GM23338 (cell line): ENCODE results near the gene TMEM107. TPM values are rescaled to one million over a fixed set of nuclear protein-coding genes. Genes with fewer than 3 reads are reported as not detected.

Experiments
- ATAC-seq: fragments of 200-7000 bp; cut with Tn5 transposase; 3 replicates; pipeline ENCODE4 v1.9.1; 2020
- DNase-seq: peaks from one replicate; pipeline ENCODE4 v3.0.0-alpha.2; 2015; ENCODE audit warnings: low spot score
- H2AFZ ChIP-seq: fragments of 200-600 bp; sonication (generic); 2 replicates; pipeline ENCODE4 v1.8.0; 2016; ENCODE audit warnings: antibody characterized with exemption, mild to moderate bottlenecking, moderate library complexity
- H3F3A ChIP-seq: fragments of 200-600 bp; sonication (generic); replicated peaks from 2 replicates; pipeline ENCODE4 v1.8.0; 2017; ENCODE audit warnings: antibody characterized with exemption, mixed run types, low read depth
- H3K27ac ChIP-seq: fragments of 200-600 bp; sonication (generic); 2 replicates; pipeline ENCODE4 v1.6.1; 2016; ENCODE audit warnings: low read depth
- H3K27me3 ChIP-seq: fragments of 200-600 bp; sonication (generic); 2 replicates; pipeline ENCODE4 v1.8.0; 2016; ENCODE audit warnings: mild to moderate bottlenecking, mixed run types, moderate library complexity; ENCODE audit not compliant: insufficient read depth
- H3K36me3 ChIP-seq: fragments of 200-600 bp; sonication (generic); 2 replicates; pipeline ENCODE4 v1.8.0; 2016; ENCODE audit warnings: mild to moderate bottlenecking; ENCODE audit not compliant: insufficient read depth
- H3K4me1 ChIP-seq: fragments of 200-600 bp; sonication (generic); 2 replicates; pipeline ENCODE4 v1.8.0; 2016; ENCODE audit warnings: mild to moderate bottlenecking, moderate library complexity; ENCODE audit not compliant: insufficient read depth
- H3K4me2 ChIP-seq: fragments of 200-600 bp; sonication (generic); 2 replicates; pipeline ENCODE4 v1.7.1; 2017; ENCODE audit warnings: mixed run types
- H3K4me3 ChIP-seq: fragments of 200-600 bp; sonication (generic); 2 replicates; pipeline ENCODE4 v1.6.1; 2016; ENCODE audit warnings: mixed run types
- H3K79me2 ChIP-seq: fragments of 200-600 bp; sonication (generic); replicated peaks from 2 replicates; pipeline ENCODE4 v1.8.0; 2017; ENCODE audit warnings: mild to moderate bottlenecking; ENCODE audit not compliant: insufficient read depth
- H3K9me2 ChIP-seq: fragments of 200-600 bp; sonication (generic); 2 replicates; pipeline ENCODE4 v1.8.0; 2017; ENCODE audit not compliant: insufficient read depth
- H4K20me1 ChIP-seq: fragments of 200-600 bp; sonication (generic); replicated peaks from 2 replicates; pipeline ENCODE4 v1.8.0; 2017; ENCODE audit warnings: mild to moderate bottlenecking; ENCODE audit not compliant: insufficient read depth
- H3K27ac Mint-ChIP-seq: 2 replicates; pipeline ENCODE4 v1.8.0; 2020; ENCODE audit warnings: inconsistent platforms, mild to moderate bottlenecking, moderate library complexity, mixed read lengths
- H3K27me3 Mint-ChIP-seq: 3 replicates; pipeline ENCODE4 v1.8.0; 2022; ENCODE audit warnings: low read depth, mild to moderate bottlenecking, moderate library complexity, mixed read lengths, inconsistent platforms; ENCODE audit not compliant: insufficient read depth, poor library complexity
- H3K36me3 Mint-ChIP-seq: 3 replicates; pipeline ENCODE4 v1.8.0; 2021; ENCODE audit warnings: low read depth, mild to moderate bottlenecking, inconsistent platforms, moderate library complexity, mixed read lengths
- H3K4me1 Mint-ChIP-seq: 3 replicates; pipeline ENCODE4 v1.8.0; 2020; ENCODE audit warnings: mild to moderate bottlenecking, inconsistent platforms, mixed read lengths
- H3K4me3 Mint-ChIP-seq: 3 replicates; pipeline ENCODE4 v1.8.0; 2021; ENCODE audit warnings: moderate library complexity, mild to moderate bottlenecking, inconsistent platforms, mixed read lengths
- H3K9me3 Mint-ChIP-seq: 3 replicates; pipeline ENCODE4 v1.8.0; 2020; ENCODE audit warnings: moderate library complexity, mild to moderate bottlenecking, inconsistent platforms, mixed read lengths
- CREB1 ChIP-seq: fragments of 250-450 bp; sonication (Bioruptor Pico); IDR thresholded peaks from 2 replicates; pipeline ENCODE4 v1.5.0; 2020; ENCODE audit warnings: low read depth, mild to moderate bottlenecking, moderate library complexity
- CTCF ChIP-seq, 2 experiments: fragments of 200-600 bp in 1 of 2; sonication (generic) in 1 of 2; conservative IDR thresholded peaks; 2 replicates each; pipeline versions ENCODE4 v1.5.1 to v1.6.1; 2016 to 2017; ENCODE audit warnings: antibody characterized with exemption in 2 of 2, low read depth in 2 of 2, mild to moderate bottlenecking in 2 of 2, moderate library complexity in 1 of 2
- ETS1 ChIP-seq: IDR thresholded peaks from 2 replicates; pipeline ENCODE4 v1.6.1; 2016; ENCODE audit warnings: antibody characterized with exemption
- EZH2phosphoT487 ChIP-seq: fragments of 200-600 bp; sonication (generic); IDR thresholded peaks from one replicate; pipeline ENCODE4 v1.8.1; 2018; ENCODE audit warnings: antibody characterized with exemption; ENCODE audit not compliant: unreplicated experiment
- NANOG ChIP-seq: IDR thresholded peaks from 2 replicates; pipeline ENCODE4 v1.6.1; 2016; ENCODE audit warnings: antibody characterized with exemption, borderline replicate concordance
- ZNF114 ChIP-seq: fragments of 250-450 bp; sonication (Bioruptor Pico); IDR thresholded peaks from 2 replicates; pipeline ENCODE4 v1.5.0; 2020; ENCODE audit warnings: mild to moderate bottlenecking, moderate library complexity
- polyA plus RNA-seq: library from polyadenylated mRNA; unstranded; fragments of >200 nt; fragmentation: Nextera tagmentation; extraction: Ambion mirVana; gene quantifications from 2 replicates; pipeline ENCODE4 v1.2.1, GENCODE V29; 2016
- total RNA-seq: library from RNA; depleted of rRNA; stranded (reverse); fragments of >200 nt; shearing (Covaris generic); gene quantifications from 2 replicates; pipeline ENCODE4 v1.2.3, GENCODE V29; 2014

The TMEM107 gene
- total and polyA plus RNA-seq, 2 experiments from 2014 or later, result 10.8 to 20.4 TPM

- no peaks in the 10 kb centered on the region; the same call in 2 of the 3 replicates for H3K9me3 Mint-ChIP-seq
- peak; percentile 0; the same call in 1 of the 3 replicates for ATAC-seq
- H3K36me3 Mint-ChIP-seq, result peaks cover 24% of the 10 kb centered on the region
- Histone ChIP-seq H3F3A (peaks cover 38% of the 10 kb centered on the region; the same call in 1 of the 2 replicates), H3K27ac (no peak overlapping the region), H3K36me3 (no peaks in the 10 kb centered on the region), H3K4me3 (peak overlapping the region; percentile 97), H3K4me1 (peaks cover 30% of the 10 kb centered on the region), H3K27me3 (no peaks in the 10 kb centered on the region), H2AFZ (peak overlapping the region; percentile 23; the same call in 1 of the 2 replicates), H4K20me1 (no peaks in the 10 kb centered on the region; the same call in 1 of the 2 replicates), H3K4me2 (peak overlapping the region; percentile 100), H3K79me2 (peaks cover 6% of the 10 kb centered on the region; the same call in 1 of the 2 replicates), H3K9me2 (no peaks in the 10 kb centered on the region)
- TF ChIP-seq NANOG, result no peak
- TF ChIP-seq EZH2phosphoT487, result no peak
- TF ChIP-seq ETS1, result no peak
- no peak for TF ChIP-seq ZNF114
- peak; percentile 54 for DNase-seq
- no peak overlapping the region; the same call in none of the 3 replicates for H3K4me3 Mint-ChIP-seq
- H3K27ac Mint-ChIP-seq, result peak overlapping the region; percentile 20; the same call in 1 of the 2 replicates
- H3K27me3 Mint-ChIP-seq, result peaks cover 27% of the 10 kb centered on the region
- H3K4me1 Mint-ChIP-seq, result peaks cover 17% of the 10 kb centered on the region
Observed at GRCh38 chr17:8151641-8152111, 24.5 kb downstream of the TMEM107 start.

DNA sequence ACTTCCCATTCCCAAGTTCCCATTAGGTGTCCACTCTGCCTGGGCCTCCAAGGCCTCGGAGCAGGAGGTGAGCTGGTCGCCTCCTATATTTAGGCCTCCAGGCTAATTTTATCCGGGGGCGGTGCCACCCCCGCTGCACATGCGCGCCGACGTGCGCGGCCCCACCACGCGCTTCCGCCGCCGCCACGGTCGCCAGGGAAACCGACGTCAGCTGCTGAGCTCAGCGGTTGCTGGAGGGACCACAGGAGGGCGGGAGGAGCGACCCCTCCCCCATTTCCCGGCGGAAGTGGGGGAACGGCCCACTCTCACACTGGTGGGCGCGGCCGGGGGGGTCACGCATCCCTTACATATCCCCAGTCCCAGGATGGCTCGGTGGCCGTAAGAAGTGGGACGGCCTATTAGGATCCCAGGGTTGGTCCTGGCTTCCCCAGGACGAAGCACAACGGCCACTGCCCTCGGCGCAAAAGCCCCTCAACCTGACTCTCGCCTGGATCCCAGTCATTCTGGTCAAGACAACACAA is 25.0 kb downstream of the TMEM107 start:
- Histone ChIP-seq H3K79me2 (peaks cover 6% of the 10 kb centered on the region; the same call in 1 of the 2 replicates), H2AFZ (peak overlapping the region; percentile 23; the same call in 1 of the 2 replicates), H3K27me3 (no peaks in the 10 kb centered on the region), H3K9me2 (no peaks in the 10 kb centered on the region), H4K20me1 (no peaks in the 10 kb centered on the region; the same call in 1 of the 2 replicates), H3K4me3 (peak overlapping the region; percentile 97), H3F3A (peaks cover 38% of the 10 kb centered on the region; the same call in 1 of the 2 replicates), H3K4me2 (peak overlapping the region; percentile 100), H3K36me3 (no peaks in the 10 kb centered on the region), H3K4me1 (peaks cover 30% of the 10 kb centered on the region), H3K27ac (no peak overlapping the region)
- TF ChIP-seq EZH2phosphoT487 (no peak), CTCF (conservative IDR thresholded peaks at IDR 0.05; ENCODE audit: low read depth in 2 of 2) (no peak), CREB1 (CRISPR knock-in tag) (peak; percentile 75), ETS1 (peak; percentile 29)
- peak; percentile 77 for DNase-seq
- peaks cover 27% of the 10 kb centered on the region for H3K27me3 Mint-ChIP-seq
- peak; percentile 6 for ATAC-seq
- peaks cover 17% of the 10 kb centered on the region for H3K4me1 Mint-ChIP-seq
- H3K27ac Mint-ChIP-seq, result peak overlapping the region; percentile 20; the same call in 1 of the 2 replicates
- H3K9me3 Mint-ChIP-seq, result no peaks in the 10 kb centered on the region; the same call in 2 of the 3 replicates
- H3K36me3 Mint-ChIP-seq, result peaks cover 29% of the 10 kb centered on the region
- no peak overlapping the region; the same call in none of the 3 replicates for H3K4me3 Mint-ChIP-seq
